Tibial artery (tissue), 4 donors: ENCODE measurements around the gene MYOCD.

Experiments used
- DNase-seq, 2 donors: peaks; one replicate each; pipeline ENCODE4 v3.0.0-alpha.2; 2019
- H3K27ac ChIP-seq, 2 donors: fragments of 200-600 bp; sonication (generic) in 1 of 2; 1 replicate in 1 of 2; 2 replicates in 1 of 2; pipeline ENCODE4 v1.5.1; 2018 to 2019; ENCODE audit warnings: mild to moderate bottlenecking in 1 of 2
- H3K27me3 ChIP-seq, 2 donors: fragments of 200-600 bp; sonication (generic) in 1 of 2; one replicate each; pipeline versions ENCODE4 v1.5.1 to v1.6.0; 2016 to 2019
- H3K36me3 ChIP-seq, 3 donors: fragments of 200-600 bp; sonication (generic) in 2 of 3; one replicate each; pipeline ENCODE4 v1.5.1; 2016 to 2019; ENCODE audit warnings: mild to moderate bottlenecking in 2 of 3
- H3K4me1 ChIP-seq, 4 donors: fragments of 200-600 bp; sonication (generic) in 2 of 4; 1 replicate in 3 of 4; 2 replicates in 1 of 4; pipeline ENCODE4 v1.5.1; 2016 to 2019
- H3K4me3 ChIP-seq, 2 donors: fragments of 200-600 bp; sonication (generic) in 1 of 2; 1 replicate in 1 of 2; 2 replicates in 1 of 2; pipeline ENCODE4 v1.5.1; 2018 to 2019; ENCODE audit warnings: mild to moderate bottlenecking in 2 of 2
- H3K9me3 ChIP-seq, 3 donors: fragments of 200-600 bp; sonication (generic) in 1 of 3; one replicate each; pipeline ENCODE4 v1.5.1; 2016 to 2019
- intact Hi-C: fragments of 100-400 bp; cut with DNase I; formaldehyde crosslinking; loops from one replicate; pipeline ENCODE4 v1.15.0; 2023; ENCODE audit warnings: low total_unique reads
- TF ChIP-seq, protein P1 (sequence below), 2 experiments: fragments of 200-600 bp in 1 of 2; fragments of 450-650 bp in 1 of 2; IDR thresholded peaks; one replicate each; pipeline ENCODE4 v1.5.1; 2017 to 2019; ENCODE audit warnings: antibody characterized with exemption in 2 of 2, mild to moderate bottlenecking in 1 of 2, moderate library complexity in 1 of 2

MYOCD gene, protein sequence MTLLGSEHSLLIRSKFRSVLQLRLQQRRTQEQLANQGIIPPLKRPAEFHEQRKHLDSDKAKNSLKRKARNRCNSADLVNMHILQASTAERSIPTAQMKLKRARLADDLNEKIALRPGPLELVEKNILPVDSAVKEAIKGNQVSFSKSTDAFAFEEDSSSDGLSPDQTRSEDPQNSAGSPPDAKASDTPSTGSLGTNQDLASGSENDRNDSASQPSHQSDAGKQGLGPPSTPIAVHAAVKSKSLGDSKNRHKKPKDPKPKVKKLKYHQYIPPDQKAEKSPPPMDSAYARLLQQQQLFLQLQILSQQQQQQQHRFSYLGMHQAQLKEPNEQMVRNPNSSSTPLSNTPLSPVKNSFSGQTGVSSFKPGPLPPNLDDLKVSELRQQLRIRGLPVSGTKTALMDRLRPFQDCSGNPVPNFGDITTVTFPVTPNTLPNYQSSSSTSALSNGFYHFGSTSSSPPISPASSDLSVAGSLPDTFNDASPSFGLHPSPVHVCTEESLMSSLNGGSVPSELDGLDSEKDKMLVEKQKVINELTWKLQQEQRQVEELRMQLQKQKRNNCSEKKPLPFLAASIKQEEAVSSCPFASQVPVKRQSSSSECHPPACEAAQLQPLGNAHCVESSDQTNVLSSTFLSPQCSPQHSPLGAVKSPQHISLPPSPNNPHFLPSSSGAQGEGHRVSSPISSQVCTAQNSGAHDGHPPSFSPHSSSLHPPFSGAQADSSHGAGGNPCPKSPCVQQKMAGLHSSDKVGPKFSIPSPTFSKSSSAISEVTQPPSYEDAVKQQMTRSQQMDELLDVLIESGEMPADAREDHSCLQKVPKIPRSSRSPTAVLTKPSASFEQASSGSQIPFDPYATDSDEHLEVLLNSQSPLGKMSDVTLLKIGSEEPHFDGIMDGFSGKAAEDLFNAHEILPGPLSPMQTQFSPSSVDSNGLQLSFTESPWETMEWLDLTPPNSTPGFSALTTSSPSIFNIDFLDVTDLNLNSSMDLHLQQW

DNA sequence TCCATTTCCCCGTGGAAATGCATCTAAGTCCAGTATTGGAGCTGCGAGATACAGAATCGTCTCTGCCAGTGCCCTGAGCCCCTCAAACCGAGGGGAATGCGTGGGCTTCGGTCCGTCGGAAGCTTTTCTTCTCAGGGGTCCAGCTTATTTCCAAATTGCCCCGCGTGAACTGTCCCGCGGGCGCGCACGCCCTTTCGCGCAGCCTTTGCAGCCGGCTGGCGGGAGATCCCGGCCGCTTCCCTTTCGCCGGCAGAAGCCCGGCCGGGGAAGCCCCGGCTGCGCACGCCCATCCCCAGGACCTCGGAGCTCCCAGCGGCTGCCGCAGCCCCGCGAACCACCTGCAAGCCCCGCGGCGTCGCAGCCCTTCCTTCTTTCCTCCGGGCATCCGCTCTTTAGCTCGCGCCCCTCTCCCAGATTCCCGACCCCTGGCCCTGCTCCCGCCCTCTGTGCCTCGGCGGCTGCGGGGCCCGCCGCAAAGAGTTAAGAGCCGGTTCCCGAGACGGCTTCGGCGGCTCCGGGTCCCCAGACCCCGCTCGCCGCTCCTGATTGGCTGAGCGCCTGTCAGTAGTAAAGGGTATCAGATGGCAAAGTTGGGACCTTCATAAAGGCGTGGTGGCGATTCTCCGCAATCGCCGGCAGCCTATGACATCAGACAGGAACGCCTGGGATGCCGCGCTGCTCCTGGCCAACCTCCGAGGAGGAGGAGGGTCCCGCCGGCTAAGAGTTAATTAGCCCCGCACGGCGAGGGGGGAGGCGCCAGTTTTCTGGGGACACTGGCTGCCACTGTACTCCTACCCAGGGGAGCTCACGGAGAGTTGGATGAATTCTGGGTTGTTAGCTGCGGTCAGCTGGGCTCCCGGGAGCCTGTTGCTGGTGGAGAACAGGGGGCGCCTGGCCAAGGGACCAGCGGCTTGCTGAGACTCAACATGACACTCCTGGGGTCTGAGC, at the start of gene MYOCD:
TSS of gene MYOCD (plus strand) at position 628 of the 948 bp plus-strand sequence. CDS start at position 927, 299 bp downstream.
- Histone ChIP-seq H3K27ac (peak within 1 kb of the TSS; percentile 91 to 97), H3K36me3 (no peaks in the 10 kb centered on the region), H3K9me3 (no peaks in the 10 kb centered on the region), H3K4me3 (peak within 1 kb of the TSS; percentile 74 to 85), H3K4me1 (peaks cover 0 to 44% (median 12%) of the 10 kb centered on the region in 4 donors), H3K27me3 (no peaks in the 10 kb centered on the region)
- intact Hi-C loops, result loop anchor here (5.0 kb wide), 4 partner anchors 118 to 668 kb away; partner anchors contain the start of gene ZNF18
- TF ChIP-seq, protein P1, sequence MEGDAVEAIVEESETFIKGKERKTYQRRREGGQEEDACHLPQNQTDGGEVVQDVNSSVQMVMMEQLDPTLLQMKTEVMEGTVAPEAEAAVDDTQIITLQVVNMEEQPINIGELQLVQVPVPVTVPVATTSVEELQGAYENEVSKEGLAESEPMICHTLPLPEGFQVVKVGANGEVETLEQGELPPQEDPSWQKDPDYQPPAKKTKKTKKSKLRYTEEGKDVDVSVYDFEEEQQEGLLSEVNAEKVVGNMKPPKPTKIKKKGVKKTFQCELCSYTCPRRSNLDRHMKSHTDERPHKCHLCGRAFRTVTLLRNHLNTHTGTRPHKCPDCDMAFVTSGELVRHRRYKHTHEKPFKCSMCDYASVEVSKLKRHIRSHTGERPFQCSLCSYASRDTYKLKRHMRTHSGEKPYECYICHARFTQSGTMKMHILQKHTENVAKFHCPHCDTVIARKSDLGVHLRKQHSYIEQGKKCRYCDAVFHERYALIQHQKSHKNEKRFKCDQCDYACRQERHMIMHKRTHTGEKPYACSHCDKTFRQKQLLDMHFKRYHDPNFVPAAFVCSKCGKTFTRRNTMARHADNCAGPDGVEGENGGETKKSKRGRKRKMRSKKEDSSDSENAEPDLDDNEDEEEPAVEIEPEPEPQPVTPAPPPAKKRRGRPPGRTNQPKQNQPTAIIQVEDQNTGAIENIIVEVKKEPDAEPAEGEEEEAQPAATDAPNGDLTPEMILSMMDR (IDR thresholded peaks at IDR 0.05), result peak in 1 of 2 experiments; percentile 5
- DNase-seq, result peak; percentile 37 to 83

DNA sequence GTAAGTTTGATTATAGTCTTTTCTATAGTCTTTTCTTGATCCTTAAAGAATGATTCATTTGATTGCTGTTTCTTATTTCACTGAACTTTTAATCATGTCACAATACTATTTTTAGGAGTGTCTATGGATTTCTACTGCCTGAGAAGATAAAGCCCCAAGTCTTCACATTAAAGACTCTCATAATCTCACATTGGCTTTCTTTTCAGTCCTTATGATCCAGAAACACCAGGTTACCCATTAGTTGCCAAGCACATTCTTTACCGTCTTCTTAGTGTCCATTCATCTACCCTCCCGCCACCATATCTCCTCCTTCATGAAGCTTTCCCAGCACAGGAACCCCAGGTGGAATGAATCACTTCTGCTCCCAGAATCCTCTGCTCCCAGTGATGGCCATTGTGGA, 49.5 kb upstream of the MYOCD start:
- TF ChIP-seq, protein P1 (IDR thresholded peaks at IDR 0.05), result no peak
- Histone ChIP-seq H3K4me3 (no peak overlapping the region), H3K36me3 (no peaks in the 10 kb centered on the region), H3K27me3 (no peaks in the 10 kb centered on the region), H3K4me1 (peaks cover 0 to 25% (median 0%) of the 10 kb centered on the region in 4 donors), H3K27ac (no peak overlapping the region), H3K9me3 (no peaks in the 10 kb centered on the region)
- intact Hi-C loops, result no loop called here
- DNase-seq, result no peak

DNA sequence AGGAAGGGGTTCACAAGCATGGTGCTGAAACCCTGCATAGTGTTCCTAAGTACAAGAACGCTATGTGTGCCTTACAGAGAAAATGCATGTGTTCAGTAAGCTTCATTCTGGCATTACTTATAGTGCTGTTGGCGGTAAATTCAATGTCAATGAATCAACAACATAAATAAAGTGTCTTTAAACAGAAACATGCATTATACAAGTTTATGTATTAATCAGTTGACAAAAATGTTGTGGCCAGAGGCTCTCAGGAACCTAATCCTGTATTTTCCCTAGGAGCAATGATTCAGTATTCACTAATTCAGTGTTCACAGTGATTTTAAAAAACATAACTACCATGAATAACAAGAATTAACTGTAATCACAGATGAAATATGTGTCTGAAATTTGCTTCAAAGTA, 47.1 kb upstream of the MYOCD start:
- H3K36me3 ChIP-seq, result no peaks in the 10 kb centered on the region
- intact Hi-C loops, result no loop called here
- H3K4me1 ChIP-seq, result peaks cover 0 to 25% (median 0%) of the 10 kb centered on the region in 4 donors
- no peaks in the 10 kb centered on the region for H3K27me3 ChIP-seq
- H3K9me3 ChIP-seq, result no peaks in the 10 kb centered on the region
- TF ChIP-seq, protein P1 (IDR thresholded peaks at IDR 0.05), result no peak
- no peak for DNase-seq
- no peak overlapping the region for H3K27ac ChIP-seq
- no peak overlapping the region for H3K4me3 ChIP-seq

DNA sequence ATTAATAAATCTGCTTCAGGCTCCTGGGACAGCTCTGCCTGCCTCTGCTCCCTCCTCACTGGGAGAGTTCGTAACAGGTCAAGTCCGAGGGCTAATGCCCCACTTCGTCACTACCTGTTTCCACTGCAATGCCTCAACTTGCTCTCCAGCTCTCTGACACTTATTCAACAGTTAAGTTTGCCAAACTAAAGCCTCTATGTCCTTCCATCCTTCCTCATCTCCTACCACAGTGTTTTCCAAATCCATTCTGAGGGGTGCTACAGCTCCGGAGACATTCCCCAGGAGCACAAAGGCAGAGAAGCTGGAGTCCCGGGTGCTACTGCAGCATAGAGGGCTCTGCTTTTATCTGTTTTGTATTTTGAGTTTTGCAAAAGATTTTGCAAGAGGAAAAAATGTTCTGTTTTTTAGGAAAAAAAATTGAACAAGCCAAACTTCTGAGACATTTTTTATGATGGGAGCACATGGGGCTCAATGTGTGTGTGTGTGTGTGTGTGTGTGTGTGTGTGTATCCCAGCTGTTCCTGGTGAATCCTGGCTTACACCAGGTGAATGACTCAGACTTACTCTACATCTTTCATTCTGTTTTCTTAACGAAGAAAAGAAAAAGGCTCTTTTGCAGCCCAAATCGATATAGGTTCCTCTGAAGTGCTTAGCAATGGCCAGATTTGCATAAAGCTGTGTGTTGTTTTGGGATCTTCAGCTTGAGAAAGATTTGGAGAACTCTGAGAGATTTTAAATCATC, 46.1 kb upstream of the MYOCD start:
- no peak for DNase-seq
- TF ChIP-seq, protein P1 (IDR thresholded peaks at IDR 0.05), result no peak
- intact Hi-C loops, result no loop called here

More for the DNA sequence above, 46.1 kb upstream of the MYOCD start:
- H3K9me3 ChIP-seq, result no peaks in the 10 kb centered on the region
- H3K4me3 ChIP-seq, result no peak overlapping the region
- peaks cover 0 to 25% (median 0%) of the 10 kb centered on the region in 4 donors for H3K4me1 ChIP-seq
- no peaks in the 10 kb centered on the region for H3K36me3 ChIP-seq
- peak overlapping the region; percentile 20 to 51 for H3K27ac ChIP-seq
- H3K27me3 ChIP-seq, result no peaks in the 10 kb centered on the region
